K562 (cell line): ENCODE measurements around the gene MDH2. TPM values are rescaled to one million over a fixed set of nuclear protein-coding genes. Genes with fewer than 3 reads are reported as not detected.

Experiments used
- ATAC-seq: fragments of 200-7000 bp; cut with Tn5 transposase; 3 replicates; pipeline ENCODE4 v1.9.1; 2020; ENCODE audit warnings: moderate library complexity
- BruUV-seq: library from RNA; stranded (reverse); fragments of 400-500 nt; replicated peaks from 2 replicates; lab custom pipeline; 2021; lab: Mats Ljungman, UMichigan
- CTCF ChIA-PET: fragments of 300-600 bp; formaldehyde crosslinking; extraction: SDS; loops from one replicate; lab custom pipeline; 2021; ENCODE audit warnings: low intra/inter-chr PET ratio; lab: Yijun Ruan, JAX
- POLR2A ChIA-PET: fragments of 300-600, 350-650 bp; sonication (Branson Sonifier 250); formaldehyde crosslinking; extraction: SDS; loops from one replicate; lab custom pipeline; 2021; ENCODE audit warnings: antibody characterized with exemption, inconsistent platforms; lab: Yijun Ruan, JAX
- DNase-seq, 4 experiments: peaks; one replicate each; pipeline versions ENCODE4 v3.0.0 to v3.0.0-alpha.2; 2011 to 2018; ENCODE audit warnings: low spot score in 3 of 4, mixed read lengths in 3 of 4; ENCODE audit errors: extremely low read depth in 1 of 4
- FAIRE-seq: peaks from 2 replicates; lab custom pipeline; 2011; peaks lifted over from hg19 to GRCh38; lab: Jason Lieb, UNC
- H2AFZ ChIP-seq: 2 replicates; pipeline ENCODE4 v1.6.0; 2011; ENCODE audit warnings: low read depth, low read length, control low read depth, inconsistent platforms
- H3K27ac ChIP-seq: fragments of 200-600 bp; 3 replicates; pipeline ENCODE4 v1.8.0; 2011; ENCODE audit warnings: low read depth, mild to moderate bottlenecking, control low read depth, inconsistent platforms, low read length, moderate library complexity, mixed read lengths; ENCODE audit errors: extremely low read depth
- H3K27me3 ChIP-seq, 2 experiments: fragments of 300-600 bp in 1 of 2; 2 replicates in 1 of 2; 3 replicates in 1 of 2; pipeline versions ENCODE4 v1.6.0 to v1.8.0; 2011; ENCODE audit warnings: inconsistent platforms in 2 of 2, low read length in 2 of 2, mild to moderate bottlenecking in 1 of 2, mixed read lengths in 1 of 2, moderate library complexity in 1 of 2; ENCODE audit not compliant: control insufficient read depth in 2 of 2, insufficient read depth in 2 of 2
- H3K36me3 ChIP-seq: fragments of 300-600 bp; 3 replicates; pipeline ENCODE4 v1.8.0; 2011; ENCODE audit warnings: mild to moderate bottlenecking, low read length, inconsistent platforms; ENCODE audit not compliant: control insufficient read depth, insufficient read depth
- H3K4me1 ChIP-seq, 2 experiments: fragments of 200-600 bp in 1 of 2; replicated peaks in 1 of 2; 2 replicates in 1 of 2; 3 replicates in 1 of 2; pipeline versions ENCODE4 v1.5.1 to v1.8.0; 2011; ENCODE audit warnings: inconsistent platforms in 2 of 2, low read length in 2 of 2, mild to moderate bottlenecking in 1 of 2, mixed read lengths in 1 of 2, moderate library complexity in 1 of 2; ENCODE audit not compliant: control insufficient read depth in 2 of 2, insufficient read depth in 2 of 2
- H3K4me2 ChIP-seq: 2 replicates; pipeline ENCODE4 v1.6.1; 2011; ENCODE audit warnings: low read length, control low read depth, inconsistent platforms, mixed read lengths; ENCODE audit not compliant: insufficient read depth
- H3K4me3 ChIP-seq: fragments of 200-600 bp; sonication (generic), shearing (Covaris generic); 2 replicates; pipeline ENCODE4 v1.5.1; 2016; ENCODE audit warnings: control low read depth, inconsistent platforms
- H3K79me2 ChIP-seq: fragments of 200-600 bp; 3 replicates; pipeline ENCODE4 v1.8.0; 2011; ENCODE audit warnings: low read length, inconsistent platforms; ENCODE audit not compliant: control insufficient read depth, insufficient read depth
- H3K9ac ChIP-seq, 2 experiments: 2 replicates each; pipeline versions ENCODE4 v1.6.0 to v1.6.1; 2011; ENCODE audit warnings: low read depth in 2 of 2, low read length in 2 of 2, control low read depth in 1 of 2, inconsistent platforms in 1 of 2, mild to moderate bottlenecking in 1 of 2, mixed read lengths in 1 of 2; ENCODE audit not compliant: insufficient read depth in 1 of 2
- H3K9me1 ChIP-seq: one replicate; pipeline ENCODE4 v1.6.0; 2011; ENCODE audit warnings: inconsistent platforms, mild to moderate bottlenecking, low read length, moderate library complexity; ENCODE audit not compliant: control insufficient read depth, insufficient read depth
- H3K9me3 ChIP-seq: replicated peaks from 2 replicates; pipeline ENCODE4 v1.5.1; 2011; ENCODE audit warnings: low read depth, low read length, inconsistent platforms; ENCODE audit not compliant: control insufficient read depth, insufficient read depth
- H4K20me1 ChIP-seq: replicated peaks from 2 replicates; pipeline ENCODE4 v1.6.1; 2011; ENCODE audit warnings: low read length, inconsistent platforms, mixed read lengths; ENCODE audit not compliant: control insufficient read depth, insufficient read depth
- CBFA2T2 ChIP-seq: fragments of 450-650 bp; conservative IDR thresholded peaks from 2 replicates; pipeline ENCODE4 v1.6.1; 2017; ENCODE audit warnings: mild to moderate bottlenecking
- GATA2 ChIP-seq: sonication (generic); formaldehyde crosslinking; IDR thresholded peaks from 2 replicates; pipeline ENCODE4 v1.4.0; 2020; ENCODE audit warnings: mild to moderate bottlenecking, missing genetic modification reagents
- ILK ChIP-seq: fragments of 450-650 bp; IDR thresholded peaks from 2 replicates; pipeline ENCODE4 v1.6.1; 2016; ENCODE audit warnings: missing genetic modification characterization, low read depth, mild to moderate bottlenecking, missing compliant biosample characterization, moderate library complexity, borderline replicate concordance
- KLF13 ChIP-seq: fragments of 450-650 bp; IDR thresholded peaks from 2 replicates; pipeline ENCODE4 v1.6.1; 2016; ENCODE audit warnings: missing genetic modification characterization, low read depth, mild to moderate bottlenecking, missing compliant biosample characterization, moderate library complexity, borderline replicate concordance
- SREBF2 ChIP-seq: sonication (generic); formaldehyde crosslinking; IDR thresholded peaks from 2 replicates; pipeline ENCODE4 v1.4.0; 2020; ENCODE audit warnings: mild to moderate bottlenecking, missing genetic modification reagents
- U2AF1 ChIP-seq: fragments of 200-400 bp; formaldehyde crosslinking; optimal IDR thresholded peaks from 2 replicates; pipeline ENCODE3; 2017; ENCODE audit warnings: mild to moderate bottlenecking, low read depth, low read length, moderate library complexity
- ZNF224 ChIP-seq: sonication (generic); formaldehyde crosslinking; IDR thresholded peaks from 2 replicates; pipeline ENCODE4 v1.8.0; 2022; ENCODE audit warnings: mild to moderate bottlenecking, missing genetic modification reagents
- WGBS: fragments of 100-300 bp; shearing (Covaris generic); methylation state at CpG from one replicate; pipeline ENCODE4 v1.1.6; 2016; ENCODE audit warnings: low coverage, mixed read lengths; ENCODE audit not compliant: insufficient coverage; ENCODE audit errors: missing lambda C conversion rate; 5-methylcytosine and 5-hydroxymethylcytosine counted together
- in situ Hi-C: fragments of 300-500 bp; cut with MboI; formaldehyde crosslinking; loops from 4 replicates; pipeline ENCODE4 v1.15.0; 2018; ENCODE audit warnings: inconsistent platforms, mixed read lengths
- intact Hi-C: fragments of 100-400 bp; cut with micrococcal nuclease; formaldehyde crosslinking; loops from 2 replicates; pipeline ENCODE4 v1.14.2; 2022
- polyA plus RNA-seq, 8 experiments: library from polyadenylated mRNA; depleted of rRNA in 4 of 8; stranded (reverse) in 5 of 8; unstranded in 3 of 8; fragments of >200 nt; fragmentation: Nextera tagmentation in 2 of 8; fragmentation: Illumina TruSeq in 1 of 8; extraction: Ambion mirVana in 2 of 8; extraction: Trizol in 1 of 8; gene quantifications; 2 replicates each; pipeline versions ENCODE4 v1.2.1 to v1.2.3, GENCODE V29; 2011 to 2014; ENCODE audit warnings: inconsistent platforms in 1 of 8, missing spikeins in 1 of 8
- total RNA-seq, 7 experiments: library from RNA; depleted of rRNA in 6 of 7; stranded (reverse); fragments of >200 nt in 6 of 7; fragmentation: Illumina TruSeq in 2 of 7; extraction: Trizol in 2 of 7; gene quantifications; 2 replicates each; pipeline versions ENCODE4 v1.2.1 to v1.2.3, GENCODE V29; 2011 to 2021; ENCODE audit warnings: low replicate concordance in 1 of 7
- TF ChIP-seq, protein P1 (sequence below): sonication (generic); formaldehyde crosslinking; IDR thresholded peaks from 2 replicates; pipeline ENCODE4 v1.8.0; 2023; ENCODE audit warnings: mild to moderate bottlenecking, missing genetic modification reagents

The MDH2 gene
- total and polyA plus RNA-seq, 9 of the 15 experiments (the other 6 are each of a cell fraction or from before 2014, with no cell fraction given), result 106 to 701 (median 242) TPM

DNA sequence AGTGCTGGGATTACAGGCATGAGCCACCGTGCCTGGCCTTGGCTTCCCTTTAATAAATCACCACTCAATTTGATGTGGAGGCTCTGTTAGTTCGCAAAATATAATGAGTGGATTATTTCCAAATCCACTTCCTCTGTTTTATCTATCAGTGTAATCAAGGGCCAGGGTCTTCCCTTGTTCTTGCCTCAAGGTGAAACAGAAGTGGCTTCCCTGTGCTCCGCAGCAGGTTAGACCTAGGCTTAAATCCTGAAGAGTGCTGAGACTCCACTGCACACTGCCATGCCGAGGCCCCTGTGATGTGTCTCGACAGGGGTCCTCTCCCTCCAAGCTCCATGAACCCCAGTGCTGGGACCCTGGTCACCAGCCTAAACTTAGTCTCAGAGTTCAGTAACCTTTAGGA is 59.0 kb downstream of the MDH2 start:
- ChIA-PET CTCF (no interaction called here), POLR2A (no interaction called here)
- Histone ChIP-seq H3K9ac (no peak overlapping the region), H3K9me1 (no peaks in the 10 kb centered on the region), H2AFZ (no peak overlapping the region), H3K79me2 (no peaks in the 10 kb centered on the region), H3K36me3 (no peaks in the 10 kb centered on the region)
- in situ Hi-C loops, result no loop called here
- intact Hi-C loops, result no loop called here
- BruUV-seq, result no TSS peak
- TF ChIP-seq SREBF2 (no peak), ZNF224 (no peak), GATA2 (CRISPR knock-in tag) (no peak), KLF13 (tag) (no peak), ILK (no peak), U2AF1 (no peak), CBFA2T2 (no peak)
- TF ChIP-seq, protein P1, sequence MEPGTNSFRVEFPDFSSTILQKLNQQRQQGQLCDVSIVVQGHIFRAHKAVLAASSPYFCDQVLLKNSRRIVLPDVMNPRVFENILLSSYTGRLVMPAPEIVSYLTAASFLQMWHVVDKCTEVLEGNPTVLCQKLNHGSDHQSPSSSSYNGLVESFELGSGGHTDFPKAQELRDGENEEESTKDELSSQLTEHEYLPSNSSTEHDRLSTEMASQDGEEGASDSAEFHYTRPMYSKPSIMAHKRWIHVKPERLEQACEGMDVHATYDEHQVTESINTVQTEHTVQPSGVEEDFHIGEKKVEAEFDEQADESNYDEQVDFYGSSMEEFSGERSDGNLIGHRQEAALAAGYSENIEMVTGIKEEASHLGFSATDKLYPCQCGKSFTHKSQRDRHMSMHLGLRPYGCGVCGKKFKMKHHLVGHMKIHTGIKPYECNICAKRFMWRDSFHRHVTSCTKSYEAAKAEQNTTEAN, result no peak
- TF ChIP-seq, all 486 proteins: peak for 0
- ATAC-seq (no peak), FAIRE-seq (no peak), DNase-seq (no peak)
- no peak overlapping the region for H3K4me3 ChIP-seq
- H3K9me3 ChIP-seq, result no peaks in the 10 kb centered on the region
- no peaks in the 10 kb centered on the region for H3K27me3 ChIP-seq
- no peaks in the 10 kb centered on the region for H4K20me1 ChIP-seq
- H3K4me1 ChIP-seq, result peaks cover 3% of the 10 kb centered on the region in 2 experiments; a peak in 2 of 5 replicates
- no peak overlapping the region for H3K27ac ChIP-seq
- 47% methylated on average over 5 of the region's 5 CpGs for WGBS
- no peak overlapping the region for H3K4me2 ChIP-seq
